HG03159 (cell line): ENCODE results near the gene ZDHHC11B.
"Not testable (repeated sequence)": the region's sequence is repeated elsewhere in the genome, so short reads cannot be mapped to it uniquely, and the experiment has no call there.

Source experiments
- ATAC-seq: cut with Tn5 transposase; IDR thresholded peaks from one replicate; pipeline ENCODE4 v1.9.1; 2021; ENCODE audit warnings: mild to moderate bottlenecking, moderate library complexity; ENCODE audit not compliant: unreplicated experiment

The ZDHHC11B gene

DNA sequence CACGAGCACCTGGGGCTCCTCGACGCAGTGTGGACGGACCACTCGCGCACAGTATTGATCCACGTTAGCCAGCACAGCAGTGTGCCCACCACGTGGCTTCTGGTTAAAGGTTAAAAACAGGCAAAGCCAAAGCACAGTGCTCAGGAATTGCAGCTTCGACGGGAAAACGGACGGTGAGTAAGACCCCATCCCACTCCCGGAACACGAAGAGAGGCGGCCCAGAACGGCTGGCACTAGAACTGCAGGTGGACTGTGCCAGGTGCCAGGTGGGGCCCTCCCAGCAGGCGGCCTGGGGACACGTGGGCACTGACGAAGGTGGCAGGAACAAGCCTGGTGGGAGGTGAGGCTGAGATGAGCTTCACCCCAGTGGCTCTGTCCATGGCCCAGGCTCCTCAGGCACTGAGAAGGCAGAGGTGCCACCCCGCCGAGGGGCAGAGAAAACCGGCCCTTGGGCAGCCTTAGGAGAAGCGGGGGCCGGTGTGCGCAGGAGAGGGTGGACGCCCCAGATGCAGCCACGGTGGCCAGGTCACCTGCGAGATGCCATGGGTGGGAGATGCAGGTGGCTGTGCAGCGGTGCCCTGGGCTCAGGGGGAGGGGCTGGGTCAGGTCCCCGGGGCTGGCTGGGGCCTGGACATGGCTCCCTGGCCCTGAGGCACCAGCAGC is 96.0 kb downstream of the ZDHHC11B start:
- not testable (repeated sequence) for ATAC-seq

GRCh38 chr5:686936-687335 is 97.6 kb downstream of the ZDHHC11B start:
- not testable (repeated sequence) for ATAC-seq

- not testable (repeated sequence) for ATAC-seq
These were observed 98.4 kb downstream of the ZDHHC11B start for GRCh38 chr5:686172-686523.

- no peak for ATAC-seq
These were observed 99.0 kb downstream of the ZDHHC11B start for GRCh38 chr5:685262-686171.

GRCh38 chr5:684751-685216 is 99.7 kb downstream of the ZDHHC11B start:
- no peak for ATAC-seq

- no peak for ATAC-seq
These were observed 100.7 kb downstream of the ZDHHC11B start for GRCh38 chr5:683551-684481.

- not testable (repeated sequence) for ATAC-seq
These were observed 101.7 kb downstream of the ZDHHC11B start for GRCh38 chr5:682651-683358.

DNA sequence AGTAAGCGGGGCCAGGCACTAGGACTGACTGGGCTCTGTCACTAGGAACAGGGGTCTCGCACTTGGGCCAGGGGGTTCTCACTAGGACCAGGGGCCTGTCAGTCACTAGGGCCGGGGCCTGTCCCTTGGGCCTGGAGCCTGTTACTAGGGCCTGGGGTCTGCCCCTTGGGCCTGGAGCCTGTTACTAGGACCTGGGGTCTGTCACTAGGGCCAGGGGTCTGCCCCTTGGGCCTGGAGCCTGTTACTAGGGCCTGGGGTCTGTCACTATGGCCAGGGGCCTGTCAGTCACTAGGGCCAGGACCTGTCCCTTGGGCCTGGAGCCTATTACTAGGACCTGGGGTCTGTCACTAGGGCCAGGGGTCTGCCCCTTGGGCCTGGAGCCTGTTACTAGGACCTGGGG is 102.3 kb downstream of the ZDHHC11B start:
- not testable (repeated sequence) for ATAC-seq

GRCh38 chr5:681317-682191 is 103.0 kb downstream of the ZDHHC11B start:
- not testable (repeated sequence) for ATAC-seq

DNA sequence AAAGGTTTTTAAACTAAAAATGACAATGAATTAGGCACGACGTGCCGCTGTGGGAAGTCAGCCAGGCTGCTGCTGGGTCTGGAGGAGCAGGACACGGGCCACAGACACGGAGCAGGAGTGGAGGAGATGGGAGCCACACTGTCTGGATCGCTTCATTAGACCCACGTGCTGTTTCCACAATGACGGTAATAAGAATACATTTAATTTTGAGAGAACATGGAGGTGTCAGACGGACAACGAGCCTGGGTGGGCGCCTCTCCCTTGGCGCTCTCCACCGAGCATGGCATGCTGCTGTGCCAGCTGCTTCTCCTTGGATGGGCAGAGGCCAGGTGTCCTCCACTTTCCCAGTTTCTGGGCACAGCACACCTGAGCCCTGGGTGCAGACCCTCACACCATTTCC is 103.7 kb downstream of the ZDHHC11B start:
- not testable (repeated sequence) for ATAC-seq

GRCh38 chr5:680118-680795 is 104.3 kb downstream of the ZDHHC11B start:
- ATAC-seq: not testable (repeated sequence)

GRCh38 chr5:679166-679895 is 105.2 kb downstream of the ZDHHC11B start:
- ATAC-seq: not testable (repeated sequence)

GRCh38 chr5:678521-678920 is 106.0 kb downstream of the ZDHHC11B start:
- ATAC-seq: not testable (repeated sequence)

DNA sequence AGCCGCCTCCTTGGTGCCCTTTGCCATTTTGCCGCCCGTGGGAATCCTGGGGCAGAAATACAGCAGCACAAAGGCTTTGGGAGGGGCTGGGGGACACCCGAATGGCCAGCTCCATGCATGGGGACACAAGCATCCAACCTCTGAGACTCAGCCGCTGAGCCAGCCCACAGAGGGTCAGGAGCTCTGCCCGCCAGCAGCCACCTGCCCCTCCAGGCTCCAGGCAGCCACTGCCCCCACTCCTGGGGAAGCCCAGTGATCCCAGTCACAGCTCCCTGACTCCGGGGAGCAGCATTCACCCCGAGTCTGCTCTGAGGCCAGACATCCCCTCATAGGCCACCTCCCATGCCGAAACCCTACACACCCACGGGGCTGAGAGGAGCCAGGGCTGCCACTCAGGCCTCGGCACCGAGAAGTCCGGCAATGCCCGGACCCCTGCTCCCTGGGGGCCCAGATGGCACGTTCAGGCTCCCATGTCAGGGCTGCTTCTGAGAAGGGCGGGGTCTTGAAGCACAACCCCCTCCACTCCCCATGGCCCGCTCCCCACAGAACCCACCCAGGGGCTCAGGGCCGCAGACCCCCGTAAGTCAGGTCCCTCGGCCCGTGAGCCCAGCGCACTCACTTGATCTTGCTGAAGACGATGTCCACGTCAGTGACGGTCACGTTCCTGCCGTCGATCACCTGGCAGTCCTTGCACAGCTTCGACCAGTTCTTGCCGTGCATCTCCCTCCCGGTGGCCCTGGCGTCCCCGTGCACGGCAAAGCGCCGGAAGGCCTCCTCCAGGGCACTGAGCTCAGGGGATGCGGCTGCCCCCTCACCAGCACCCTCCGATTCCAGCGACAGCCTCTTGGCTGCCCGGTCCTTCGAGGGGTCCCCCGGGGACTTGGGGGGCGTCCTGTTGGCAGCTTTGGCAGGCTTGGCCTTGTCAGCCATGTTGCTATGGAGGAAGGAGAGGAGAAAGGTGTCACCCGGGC is 107.1 kb downstream of the ZDHHC11B start:
- no peak for ATAC-seq

DNA sequence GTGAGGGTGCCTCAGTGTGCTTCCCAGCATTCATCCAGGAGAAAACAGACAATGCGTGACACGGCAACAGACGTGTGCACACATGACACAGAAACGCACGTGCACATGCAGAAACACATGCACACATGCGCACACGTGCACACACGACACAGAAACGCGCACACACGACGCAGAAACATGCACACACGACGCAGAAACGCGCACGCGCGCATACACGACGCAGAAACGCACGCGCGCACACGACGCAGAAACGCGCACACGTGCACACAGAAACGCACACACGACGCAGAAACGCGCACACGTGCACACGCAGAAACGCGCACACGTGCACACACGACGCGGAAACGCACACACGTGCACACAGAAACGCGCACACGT is 107.8 kb downstream of the ZDHHC11B start:
- ATAC-seq: no peak

- no peak for ATAC-seq
These were observed 108.4 kb downstream of the ZDHHC11B start for GRCh38 chr5:675871-676698.
